Body of pancreas (tissue), 4 donors: ENCODE measurements around the gene ERBB2.
"Not testable (repeated sequence)": the region's sequence is repeated elsewhere in the genome, so short reads cannot be mapped to it uniquely, and the experiment has no call there.

Source experiments
- CTCF ChIP-seq, 7 experiments: fragments of 450-650 bp in 4 of 7; fragments of 200-600 bp in 3 of 7; sonication (generic) in 3 of 7; IDR thresholded peaks; one replicate each; pipeline ENCODE4 v1.5.1; 2016 to 2019; ENCODE audit warnings: antibody characterized with exemption in 7 of 7
- POLR2A ChIP-seq, 3 donors: fragments of 450-650 bp; IDR thresholded peaks; one replicate each; pipeline ENCODE4 v1.6.1; 2016; ENCODE audit warnings: antibody characterized with exemption in 3 of 3, mild to moderate bottlenecking in 2 of 3

GRCh38 chr17:39699157-39699817 lies 577 bp upstream of the ERBB2 start:
- not testable (repeated sequence) for TF ChIP-seq POLR2A, CTCF (IDR thresholded peaks at IDR 0.05)
